ENCODE results near the gene KIF16B. TPM values are rescaled to one million over a fixed set of nuclear protein-coding genes. Genes with fewer than 3 reads are reported as not detected.
A peak's percentile ranks its signal among the peaks of the same experiment; 100 is the strongest.

The KIF16B gene
- total and polyA plus RNA-seq, 2 of the 13 experiments (the other 11 are each of a cell fraction or from before 2014, with no cell fraction given) = 6.9 to 18.0 TPM

DNA sequence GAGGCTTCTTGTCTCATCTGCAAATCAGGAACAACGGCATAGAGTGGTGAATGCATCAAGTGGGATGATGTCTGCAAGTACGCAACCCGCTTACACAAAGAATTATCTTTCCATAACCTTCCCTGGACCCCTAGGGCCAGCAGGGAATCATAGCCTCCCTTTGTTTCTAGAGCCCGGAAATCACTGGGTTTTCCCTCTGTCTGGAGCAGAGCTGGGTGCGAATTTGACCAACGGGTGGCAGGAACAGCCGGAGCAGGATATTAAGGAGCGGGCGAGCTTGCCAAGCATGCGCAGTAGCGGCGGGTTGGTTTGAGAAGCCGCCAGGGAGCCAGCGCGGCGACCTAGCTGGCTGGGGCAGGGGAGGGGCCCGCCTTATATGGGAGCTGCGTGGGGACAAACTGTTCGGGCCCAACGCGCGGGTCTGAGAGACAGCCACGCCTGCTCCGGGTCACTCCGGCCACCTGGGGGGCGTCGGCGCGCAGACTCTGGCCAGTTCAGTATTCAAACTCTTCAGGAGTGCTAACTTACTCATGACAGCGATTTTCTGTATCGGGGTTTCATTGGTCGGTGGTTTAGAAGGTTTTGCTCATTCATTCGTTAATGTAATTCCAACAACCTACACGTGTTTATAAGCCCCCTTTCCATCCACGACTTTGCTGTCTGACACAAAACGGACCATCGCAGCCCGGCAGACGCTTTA lies 1.6 kb upstream of the KIF16B start (continued):
- TF ChIP-seq HOXA7 (CRISPR knock-in tag; IDR thresholded peaks at IDR 0.05) (no peak), CHCHD3 (CRISPR knock-in tag; IDR thresholded peaks at IDR 0.05) (no peak), GATAD2A (CRISPR knock-in tag; IDR thresholded peaks at IDR 0.05) (peak; percentile 59; the same call in 1 of the 2 replicates), ZNF264 (CRISPR knock-in tag; IDR thresholded peaks at IDR 0.05) (peak; percentile 76; the same call in 1 of the 2 replicates), SOX13 (IDR thresholded peaks at IDR 0.05) (no peak), SOX13 (CRISPR knock-in tag; conservative IDR thresholded peaks at IDR 0.05 in 1 of 2, IDR thresholded peaks at IDR 0.05 in 1 of 2) (peak in 1 of 2 experiments; percentile 29; a peak in 1 of 4 replicates), NCOA5 (CRISPR knock-in tag; IDR thresholded peaks at IDR 0.05) (no peak), FOSL2 (CRISPR knock-in tag; IDR thresholded peaks at IDR 0.05) (no peak; the same call in 1 of the 2 replicates), ZSCAN20 (CRISPR knock-in tag; IDR thresholded peaks at IDR 0.05; ENCODE audit: borderline replicate concordance) (peak; percentile 77), SUZ12 (IDR thresholded peaks at IDR 0.05; ENCODE audit: low read depth, low read length) (no peak), ELF1 (CRISPR knock-in tag; IDR thresholded peaks at IDR 0.05) (peak; percentile 73; the same call in 1 of the 2 replicates), ARHGAP35 (CRISPR knock-in tag; IDR thresholded peaks at IDR 0.05; ENCODE audit: borderline replicate concordance) (no peak), NFE2L2 (IDR thresholded peaks at IDR 0.05; ENCODE audit: low read length) (no peak), ZNF557 (CRISPR knock-in tag; IDR thresholded peaks at IDR 0.05) (no peak), SMARCE1 (IDR thresholded peaks at IDR 0.05; ENCODE audit: borderline replicate concordance) (no peak), ZNF777 (CRISPR knock-in tag; IDR thresholded peaks at IDR 0.05) (peak; percentile 57; the same call in 1 of the 2 replicates), NR2F2 (IDR thresholded peaks at IDR 0.05; ENCODE audit: borderline replicate concordance, low read depth) (peak; percentile 20; the same call in 1 of the 2 replicates), ZNF3 (CRISPR knock-in tag; IDR thresholded peaks at IDR 0.05) (peak; percentile 56; the same call in 1 of the 2 replicates), HMG20B (CRISPR knock-in tag; conservative IDR thresholded peaks at IDR 0.05) (peak; percentile 54; the same call in 1 of the 2 replicates), FOXP1 (IDR thresholded peaks at IDR 0.05) (no peak), FOXP1 (CRISPR knock-in tag; IDR thresholded peaks at IDR 0.05) (0 out of 2 replicates have a peak, but pooled peaks have one; percentile 2), SNAI1 (CRISPR knock-in tag; IDR thresholded peaks at IDR 0.05; ENCODE audit: borderline replicate concordance) (no peak)
- TF ChIP-seq, protein P1, sequence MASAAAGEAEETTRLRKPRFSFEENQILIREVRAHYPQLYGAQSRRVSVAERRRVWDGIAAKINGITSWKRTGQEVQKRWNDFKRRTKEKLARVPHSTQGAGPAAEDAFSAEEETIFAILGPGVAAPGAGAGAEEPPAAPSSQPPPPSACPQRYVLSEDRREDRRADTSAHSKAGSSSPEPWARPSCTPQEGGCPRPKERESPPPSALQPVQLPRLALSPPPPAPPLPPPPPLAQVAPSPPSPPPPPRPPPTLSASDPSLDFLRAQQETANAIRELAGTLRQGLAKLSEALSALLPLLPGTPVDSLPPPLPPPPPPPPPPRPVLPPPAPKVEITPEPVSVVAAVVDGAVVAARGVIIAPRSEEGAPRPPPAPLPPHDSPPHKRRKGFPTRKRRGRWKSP (CRISPR knock-in tag; IDR thresholded peaks at IDR 0.05) = peak; percentile 49
- TF ChIP-seq, protein P2, sequence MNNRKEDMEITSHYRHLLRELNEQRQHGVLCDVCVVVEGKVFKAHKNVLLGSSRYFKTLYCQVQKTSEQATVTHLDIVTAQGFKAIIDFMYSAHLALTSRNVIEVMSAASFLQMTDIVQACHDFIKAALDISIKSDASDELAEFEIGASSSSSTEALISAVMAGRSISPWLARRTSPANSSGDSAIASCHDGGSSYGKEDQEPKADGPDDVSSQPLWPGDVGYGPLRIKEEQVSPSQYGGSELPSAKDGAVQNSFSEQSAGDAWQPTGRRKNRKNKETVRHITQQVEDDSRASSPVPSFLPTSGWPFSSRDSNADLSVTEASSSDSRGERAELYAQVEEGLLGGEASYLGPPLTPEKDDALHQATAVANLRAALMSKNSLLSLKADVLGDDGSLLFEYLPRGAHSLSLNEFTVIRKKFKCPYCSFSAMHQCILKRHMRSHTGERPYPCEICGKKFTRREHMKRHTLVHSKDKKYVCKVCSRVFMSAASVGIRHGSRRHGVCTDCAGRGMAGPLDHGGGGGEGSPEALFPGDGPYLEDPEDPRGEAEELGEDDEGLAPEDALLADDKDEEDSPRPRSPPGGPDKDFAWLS (CRISPR knock-in tag; IDR thresholded peaks at IDR 0.05; ENCODE audit: borderline replicate concordance) = no peak
- TF ChIP-seq, protein P3, sequence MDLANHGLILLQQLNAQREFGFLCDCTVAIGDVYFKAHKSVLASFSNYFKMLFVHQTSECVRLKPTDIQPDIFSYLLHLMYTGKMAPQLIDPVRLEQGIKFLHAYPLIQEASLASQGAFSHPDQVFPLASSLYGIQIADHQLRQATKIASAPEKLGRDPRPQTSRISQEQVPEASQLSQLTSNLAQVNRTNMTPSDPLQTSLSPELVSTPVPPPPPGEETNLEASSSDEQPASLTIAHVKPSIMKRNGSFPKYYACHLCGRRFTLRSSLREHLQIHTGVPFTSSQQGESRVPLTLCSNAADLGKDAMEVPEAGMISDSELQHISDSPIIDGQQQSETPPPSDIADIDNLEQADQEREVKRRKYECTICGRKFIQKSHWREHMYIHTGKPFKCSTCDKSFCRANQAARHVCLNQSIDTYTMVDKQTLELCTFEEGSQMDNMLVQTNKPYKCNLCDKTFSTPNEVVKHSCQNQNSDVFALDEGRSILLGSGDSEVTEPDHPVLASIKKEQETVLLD (CRISPR knock-in tag; IDR thresholded peaks at IDR 0.05; ENCODE audit: low read depth) = no peak
- TF ChIP-seq, protein P4, sequence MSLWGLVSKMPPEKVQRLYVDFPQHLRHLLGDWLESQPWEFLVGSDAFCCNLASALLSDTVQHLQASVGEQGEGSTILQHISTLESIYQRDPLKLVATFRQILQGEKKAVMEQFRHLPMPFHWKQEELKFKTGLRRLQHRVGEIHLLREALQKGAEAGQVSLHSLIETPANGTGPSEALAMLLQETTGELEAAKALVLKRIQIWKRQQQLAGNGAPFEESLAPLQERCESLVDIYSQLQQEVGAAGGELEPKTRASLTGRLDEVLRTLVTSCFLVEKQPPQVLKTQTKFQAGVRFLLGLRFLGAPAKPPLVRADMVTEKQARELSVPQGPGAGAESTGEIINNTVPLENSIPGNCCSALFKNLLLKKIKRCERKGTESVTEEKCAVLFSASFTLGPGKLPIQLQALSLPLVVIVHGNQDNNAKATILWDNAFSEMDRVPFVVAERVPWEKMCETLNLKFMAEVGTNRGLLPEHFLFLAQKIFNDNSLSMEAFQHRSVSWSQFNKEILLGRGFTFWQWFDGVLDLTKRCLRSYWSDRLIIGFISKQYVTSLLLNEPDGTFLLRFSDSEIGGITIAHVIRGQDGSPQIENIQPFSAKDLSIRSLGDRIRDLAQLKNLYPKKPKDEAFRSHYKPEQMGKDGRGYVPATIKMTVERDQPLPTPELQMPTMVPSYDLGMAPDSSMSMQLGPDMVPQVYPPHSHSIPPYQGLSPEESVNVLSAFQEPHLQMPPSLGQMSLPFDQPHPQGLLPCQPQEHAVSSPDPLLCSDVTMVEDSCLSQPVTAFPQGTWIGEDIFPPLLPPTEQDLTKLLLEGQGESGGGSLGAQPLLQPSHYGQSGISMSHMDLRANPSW (CRISPR knock-in tag; IDR thresholded peaks at IDR 0.05; ENCODE audit: borderline replicate concordance) = 0 out of 2 replicates have a peak, but pooled peaks have one; percentile 53
